MM.1S (cell line): ENCODE data around the gene TSPAN17.

Source experiments
- EZH2 ChIP-seq: fragments of 300-600 bp; sonication (generic); optimal IDR thresholded peaks from 2 replicates; pipeline ENCODE3; 2017; ENCODE audit warnings: low read depth, mild to moderate bottlenecking, antibody characterized with exemption, low read length, mixed read lengths
- TF ChIP-seq, protein P1 (sequence below): fragments of 300-600 bp; sonication (generic); IDR thresholded peaks from 2 replicates; pipeline ENCODE4 v1.5.1; 2016; ENCODE audit warnings: antibody characterized with exemption, low read length, mixed read lengths

DNA sequence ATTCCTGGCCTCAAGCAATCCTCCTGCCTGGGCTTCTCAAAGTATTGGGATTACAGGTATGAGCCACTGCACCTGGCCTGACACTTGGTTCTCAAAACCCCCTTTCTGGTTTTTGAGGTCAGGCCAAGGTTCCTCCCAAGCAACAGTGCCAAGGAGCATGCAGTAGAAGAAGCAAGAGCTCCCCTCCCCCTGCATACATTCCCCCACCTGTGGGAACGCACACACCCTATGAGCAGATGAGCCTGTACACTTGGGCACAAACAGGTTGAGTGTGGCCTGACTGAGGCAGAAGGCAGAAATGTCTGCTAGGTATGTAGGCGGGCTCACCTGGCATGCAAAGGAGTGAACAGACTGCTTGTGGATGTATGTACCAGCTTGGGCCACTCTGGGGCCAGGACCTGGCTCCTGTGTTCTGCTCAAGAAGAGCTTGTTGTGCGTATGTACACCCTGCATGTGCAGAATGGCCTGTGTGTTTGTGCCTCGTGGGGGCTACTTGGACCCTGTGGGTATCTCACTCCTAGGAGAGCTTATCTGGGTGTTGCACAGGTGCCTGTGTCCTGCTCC, 39.1 kb upstream of the TSPAN17 start:
- TF ChIP-seq, protein P1, sequence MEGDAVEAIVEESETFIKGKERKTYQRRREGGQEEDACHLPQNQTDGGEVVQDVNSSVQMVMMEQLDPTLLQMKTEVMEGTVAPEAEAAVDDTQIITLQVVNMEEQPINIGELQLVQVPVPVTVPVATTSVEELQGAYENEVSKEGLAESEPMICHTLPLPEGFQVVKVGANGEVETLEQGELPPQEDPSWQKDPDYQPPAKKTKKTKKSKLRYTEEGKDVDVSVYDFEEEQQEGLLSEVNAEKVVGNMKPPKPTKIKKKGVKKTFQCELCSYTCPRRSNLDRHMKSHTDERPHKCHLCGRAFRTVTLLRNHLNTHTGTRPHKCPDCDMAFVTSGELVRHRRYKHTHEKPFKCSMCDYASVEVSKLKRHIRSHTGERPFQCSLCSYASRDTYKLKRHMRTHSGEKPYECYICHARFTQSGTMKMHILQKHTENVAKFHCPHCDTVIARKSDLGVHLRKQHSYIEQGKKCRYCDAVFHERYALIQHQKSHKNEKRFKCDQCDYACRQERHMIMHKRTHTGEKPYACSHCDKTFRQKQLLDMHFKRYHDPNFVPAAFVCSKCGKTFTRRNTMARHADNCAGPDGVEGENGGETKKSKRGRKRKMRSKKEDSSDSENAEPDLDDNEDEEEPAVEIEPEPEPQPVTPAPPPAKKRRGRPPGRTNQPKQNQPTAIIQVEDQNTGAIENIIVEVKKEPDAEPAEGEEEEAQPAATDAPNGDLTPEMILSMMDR: no peak
- TF ChIP-seq EZH2: no peak
